A673 (cell line): Measurements from ENCODE around the gene TMED7. TPM values are rescaled to one million over a fixed set of nuclear protein-coding genes. Genes with fewer than 3 reads are reported as not detected.

Experiments used
- BruUV-seq: library from RNA; stranded (reverse); fragments of 400-500 nt; replicated peaks from 2 replicates; lab custom pipeline; 2021; lab: Mats Ljungman, UMichigan
- CTCF ChIA-PET: fragments of 300-600 bp; sonication (Branson Sonifier 250); formaldehyde crosslinking; loops from one replicate; lab custom pipeline; 2022; ENCODE audit warnings: antibody characterized with exemption; lab: Charles Lee
- POLR2A ChIA-PET: fragments of 300-600 bp; sonication (Branson Sonifier 250); formaldehyde crosslinking; loops from one replicate; lab custom pipeline; 2022; ENCODE audit warnings: antibody characterized with exemption; ENCODE audit not compliant: low non-redundant PET; lab: Charles Lee
- DNase-seq: peaks from one replicate; pipeline ENCODE4 v3.0.0-alpha.2; 2015; ENCODE audit warnings: low spot score
- H3K27ac ChIP-seq: fragments of 200-600 bp; sonication (generic); 2 replicates; pipeline ENCODE4 v1.5.1; 2016; ENCODE audit warnings: mixed run types, low read depth, mild to moderate bottlenecking, mixed read lengths, antibody characterized with exemption, low read length; ENCODE audit not compliant: poor library complexity, severe bottlenecking
- H3K27me3 ChIP-seq: fragments of 200-600 bp; sonication (generic); replicated peaks from 2 replicates; pipeline ENCODE4 v1.6.1; 2017; ENCODE audit warnings: mixed run types, low read depth, mild to moderate bottlenecking, mixed read lengths, antibody characterized with exemption, low read length; ENCODE audit not compliant: insufficient read depth, poor library complexity
- H3K36me3 ChIP-seq: fragments of 200-600 bp; sonication (generic); 2 replicates; pipeline ENCODE4 v1.6.1; 2016; ENCODE audit warnings: mixed run types, mild to moderate bottlenecking, mixed read lengths, antibody characterized with exemption, low read length; ENCODE audit not compliant: insufficient read depth, poor library complexity, severe bottlenecking
- H3K4me1 ChIP-seq: fragments of 200-600 bp; sonication (generic); 2 replicates; pipeline ENCODE4 v1.6.1; 2017; ENCODE audit warnings: mixed run types, mild to moderate bottlenecking, mixed read lengths, antibody characterized with exemption, low read length; ENCODE audit not compliant: insufficient read depth, poor library complexity, severe bottlenecking
- H3K4me3 ChIP-seq: fragments of 200-600 bp; sonication (generic); 2 replicates; pipeline ENCODE4 v1.5.1; 2016; ENCODE audit warnings: low read depth, mixed run types, mild to moderate bottlenecking, mixed read lengths, low read length; ENCODE audit not compliant: poor library complexity, severe bottlenecking
- H3K9me3 ChIP-seq: fragments of 200-600 bp; sonication (generic); 2 replicates; pipeline ENCODE4 v1.6.1; 2016; ENCODE audit warnings: mixed run types, low read depth, mild to moderate bottlenecking, mixed read lengths, antibody characterized with exemption, low read length; ENCODE audit not compliant: poor library complexity, severe bottlenecking
- CTCF ChIP-seq: fragments of 300-800, 200-600 bp; sonication (generic); conservative IDR thresholded peaks from 2 replicates; pipeline ENCODE4 v1.5.1; 2017; ENCODE audit warnings: low read depth, mild to moderate bottlenecking, antibody characterized with exemption, low read length, moderate library complexity, mixed read lengths
- EZH2 ChIP-seq: fragments of 200-600 bp; sonication (generic); IDR thresholded peaks from 2 replicates; pipeline ENCODE4 v1.6.1; 2017; ENCODE audit warnings: borderline replicate concordance, low read depth, mild to moderate bottlenecking, mixed read lengths, antibody characterized with exemption, low read length; ENCODE audit not compliant: poor library complexity, severe bottlenecking
- intact Hi-C: fragments of 100-400 bp; cut with micrococcal nuclease; formaldehyde crosslinking; loops from one replicate; pipeline ENCODE4 v1.10.0; 2022; ENCODE audit not compliant: unreplicated experiment
- total RNA-seq: library from RNA; stranded (reverse); gene quantifications from 2 replicates; pipeline ENCODE4 v1.2.3, GENCODE V29; 2021

Gene TMED7
- total RNA-seq, 1 experiment from 2014 or later: 62.8 TPM

- no peak overlapping the region for H3K27ac ChIP-seq
- no TSS peak for BruUV-seq
- H3K36me3 ChIP-seq: no peaks in the 10 kb centered on the region
- no peaks in the 10 kb centered on the region for H3K9me3 ChIP-seq
- intact Hi-C loops: no loop called here
- ChIA-PET CTCF (no interaction called here), POLR2A (no interaction called here)
- H3K4me1 ChIP-seq: no peaks in the 10 kb centered on the region
- no peak overlapping the region for H3K4me3 ChIP-seq
- no peaks in the 10 kb centered on the region for H3K27me3 ChIP-seq
- no peak for TF ChIP-seq EZH2
- no peak for TF ChIP-seq CTCF
- DNase-seq: no peak
Observed at GRCh38 chr5:115671939-115672338, 46.1 kb upstream of the TMED7 start.

DNA sequence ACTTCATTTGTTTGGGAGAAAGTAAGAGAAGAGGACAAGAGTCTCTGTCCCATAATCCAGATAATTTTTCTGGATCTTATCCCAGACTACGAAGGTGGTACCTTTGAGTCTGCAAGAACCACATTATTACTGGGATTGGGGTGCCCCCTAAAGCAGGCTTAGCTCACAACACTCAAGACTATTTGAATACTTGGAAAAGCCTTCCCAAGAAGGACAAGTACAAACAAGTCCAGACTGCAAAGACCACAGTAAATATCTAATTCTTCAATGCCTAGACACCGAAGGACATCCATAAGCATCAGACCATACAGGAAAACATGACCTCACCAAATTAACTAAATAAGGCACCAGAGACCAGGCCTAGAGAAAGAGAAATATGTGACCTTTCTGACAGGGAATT lies 40.2 kb upstream of the TMED7 start:
- no TSS peak for BruUV-seq
- no peak overlapping the region for H3K27ac ChIP-seq
- TF ChIP-seq EZH2 (no peak), CTCF (no peak)
- DNase-seq: no peak
- H3K4me1 ChIP-seq: no peaks in the 10 kb centered on the region
- ChIA-PET POLR2A (no interaction called here), CTCF (no interaction called here)
- intact Hi-C loops: no loop called here
- H3K36me3 ChIP-seq: no peaks in the 10 kb centered on the region
- H3K27me3 ChIP-seq: peaks cover 8% of the 10 kb centered on the region
- no peak overlapping the region for H3K4me3 ChIP-seq
- H3K9me3 ChIP-seq: no peaks in the 10 kb centered on the region

DNA sequence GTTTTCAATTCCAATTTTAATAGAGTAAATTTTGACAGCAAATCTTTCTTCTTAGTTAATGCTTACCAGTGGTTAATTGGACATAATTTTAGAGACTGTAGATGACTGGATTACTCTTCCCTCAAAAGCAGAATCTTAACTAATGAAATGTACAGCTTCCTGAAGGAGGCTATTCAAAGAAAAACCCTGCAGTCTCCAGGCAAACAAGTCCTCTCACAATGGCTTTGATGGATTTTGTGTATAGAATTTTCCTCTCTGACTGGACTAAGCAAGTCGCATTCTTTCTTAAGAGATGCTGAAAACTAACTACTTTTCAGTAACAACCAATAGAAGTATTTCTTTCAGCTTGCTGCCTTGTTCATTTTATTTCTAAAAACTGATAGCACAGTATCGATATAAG lies 35.7 kb upstream of the TMED7 start:
- TF ChIP-seq CTCF (no peak), EZH2 (no peak)
- no TSS peak for BruUV-seq
- Histone ChIP-seq H3K27me3 (peaks cover 18% of the 10 kb centered on the region), H3K9me3 (no peaks in the 10 kb centered on the region), H3K4me1 (no peaks in the 10 kb centered on the region), H3K27ac (no peak overlapping the region), H3K36me3 (no peaks in the 10 kb centered on the region), H3K4me3 (no peak overlapping the region)
- intact Hi-C loops: no loop called here
- no peak for DNase-seq
- POLR2A ChIA-PET: no interaction called here
- CTCF ChIA-PET: no interaction called here
